Liver (tissue), 9 donors: ENCODE data around the gene SKI. TPM values are rescaled to one million over a fixed set of nuclear protein-coding genes. Genes with fewer than 3 reads are reported as not detected.
A peak's percentile ranks its signal among the peaks of the same experiment; 100 is the strongest.

Source experiments
- DNase-seq: peaks from one replicate; pipeline ENCODE4 v3.0.0-alpha.2; 2017; ENCODE audit warnings: low spot score
- H3K27ac ChIP-seq, 2 donors: one replicate each; pipeline ENCODE4 v1.7.0; 2013; ENCODE audit warnings: inconsistent platforms in 2 of 2, low read length in 2 of 2, control low read depth in 1 of 2, low read depth in 1 of 2, mild to moderate bottlenecking in 1 of 2
- H3K27me3 ChIP-seq, 4 donors: one replicate each; pipeline versions ENCODE4 v1.6.1 to v1.7.0; 2013; ENCODE audit warnings: low read length in 3 of 4, inconsistent platforms in 1 of 4, mild to moderate bottlenecking in 1 of 4, moderate library complexity in 1 of 4; ENCODE audit not compliant: control insufficient read depth in 4 of 4, insufficient read depth in 4 of 4
- H3K36me3 ChIP-seq, 4 donors: one replicate each; pipeline versions ENCODE4 v1.6.1 to v1.7.0; 2013; ENCODE audit warnings: low read length in 3 of 4, mild to moderate bottlenecking in 3 of 4, low read depth in 1 of 4, moderate library complexity in 1 of 4; ENCODE audit not compliant: control insufficient read depth in 4 of 4, insufficient read depth in 3 of 4
- H3K4me1 ChIP-seq, 4 donors: one replicate each; pipeline versions ENCODE4 v1.6.1 to v1.7.0; 2013; ENCODE audit warnings: low read length in 3 of 4, mild to moderate bottlenecking in 3 of 4, moderate library complexity in 1 of 4; ENCODE audit not compliant: control insufficient read depth in 4 of 4, insufficient read depth in 4 of 4
- H3K4me3 ChIP-seq, 3 donors: one replicate each; pipeline versions ENCODE4 v1.6.1 to v1.7.0; 2013; ENCODE audit warnings: low read length in 3 of 3, control low read depth in 1 of 3, low read depth in 1 of 3, mild to moderate bottlenecking in 1 of 3
- H3K9ac ChIP-seq, 2 donors: one replicate each; pipeline ENCODE4 v1.7.0; 2013; ENCODE audit warnings: low read length in 2 of 2, mild to moderate bottlenecking in 2 of 2, moderate library complexity in 2 of 2, control low read depth in 1 of 2, low read depth in 1 of 2
- H3K9me3 ChIP-seq, 4 donors: one replicate each; pipeline versions ENCODE4 v1.6.1 to v1.7.0; 2013; ENCODE audit warnings: low read length in 3 of 4; ENCODE audit not compliant: control insufficient read depth in 4 of 4
- EGR1 ChIP-seq, 2 donors: IDR thresholded peaks; 2 replicates each; pipeline ENCODE4 v1.6.1; 2016 to 2018; ENCODE audit warnings: antibody characterized with exemption in 2 of 2, low read depth in 2 of 2
- FOXA1 ChIP-seq: IDR thresholded peaks from 2 replicates; pipeline ENCODE4 v1.6.1; 2016; ENCODE audit warnings: antibody characterized with exemption
- FOXA2 ChIP-seq: IDR thresholded peaks from 2 replicates; pipeline ENCODE4 v1.6.1; 2016; ENCODE audit warnings: antibody characterized with exemption
- GABPA ChIP-seq, 2 donors: IDR thresholded peaks in 1 of 2; conservative IDR thresholded peaks in 1 of 2; 2 replicates each; pipeline ENCODE4 v1.6.1; 2016; ENCODE audit warnings: antibody characterized with exemption in 2 of 2, mild to moderate bottlenecking in 1 of 2, moderate library complexity in 1 of 2
- HNF4A ChIP-seq, 2 donors: conservative IDR thresholded peaks; 2 replicates each; pipeline ENCODE4 v1.6.1; 2016; ENCODE audit warnings: antibody characterized with exemption in 2 of 2, mild to moderate bottlenecking in 2 of 2
- HNF4G ChIP-seq: IDR thresholded peaks from 2 replicates; pipeline ENCODE4 v1.6.1; 2016; ENCODE audit warnings: antibody characterized with exemption
- MAX ChIP-seq: IDR thresholded peaks from 2 replicates; pipeline ENCODE4 v1.6.1; 2016; ENCODE audit warnings: antibody characterized with exemption
- NR2F2 ChIP-seq: IDR thresholded peaks from 2 replicates; pipeline ENCODE4 v1.6.1; 2016; ENCODE audit warnings: antibody characterized with exemption
- RAD21 ChIP-seq, 2 donors: IDR thresholded peaks; 2 replicates each; pipeline ENCODE4 v1.6.1; 2016; ENCODE audit warnings: antibody characterized with exemption in 2 of 2, mild to moderate bottlenecking in 2 of 2
- RXRA ChIP-seq, 2 donors: IDR thresholded peaks; 2 replicates each; pipeline ENCODE4 v1.6.1; 2017 to 2018; ENCODE audit warnings: antibody characterized with exemption in 2 of 2, mild to moderate bottlenecking in 1 of 2
- SP1 ChIP-seq: IDR thresholded peaks from 2 replicates; pipeline ENCODE4 v1.6.1; 2018; ENCODE audit warnings: antibody characterized with exemption, mild to moderate bottlenecking
- TAF1 ChIP-seq: conservative IDR thresholded peaks from 2 replicates; pipeline ENCODE4 v1.6.1; 2016; ENCODE audit warnings: antibody characterized with exemption, mild to moderate bottlenecking
- YY1 ChIP-seq: IDR thresholded peaks from 2 replicates; pipeline ENCODE4 v1.6.1; 2016; ENCODE audit warnings: antibody characterized with exemption, mild to moderate bottlenecking
- ZBTB33 ChIP-seq: IDR thresholded peaks from 2 replicates; pipeline ENCODE4 v1.6.1; 2016; ENCODE audit warnings: antibody characterized with exemption
- WGBS: extraction: QIAGEN DNeasy Blood & Tissue Kit; methylation state at CpG from one replicate; pipeline ENCODE4 v1.1.7; 2013; 5-methylcytosine and 5-hydroxymethylcytosine counted together
- polyA plus RNA-seq, 2 donors: library from polyadenylated mRNA; stranded (reverse) in 1 of 2; unstranded in 1 of 2; fragments of 200-250 nt in 1 of 2; fragments of >200 nt in 1 of 2; fragmentation: Nextera tagmentation in 1 of 2; extraction: Ambion mirVana in 1 of 2; gene quantifications; one replicate each; pipeline versions ENCODE4 v1.2.1 to v1.2.3, GENCODE V29; 2013 to 2015
- total RNA-seq, 2 donors: library from RNA; depleted of rRNA; stranded (reverse); fragments of >200 nt; gene quantifications; one replicate each; pipeline ENCODE4 v1.2.3, GENCODE V29; 2014
- donor health status: healthy.
- donor health status: healthy.
- donor health status: healthy.
- donor health status: healthy.
- donor health status: healthy.

The SKI gene
- total and polyA plus RNA-seq, 4 donors: 3.2 to 21.3 (median 19.5) TPM

DNA sequence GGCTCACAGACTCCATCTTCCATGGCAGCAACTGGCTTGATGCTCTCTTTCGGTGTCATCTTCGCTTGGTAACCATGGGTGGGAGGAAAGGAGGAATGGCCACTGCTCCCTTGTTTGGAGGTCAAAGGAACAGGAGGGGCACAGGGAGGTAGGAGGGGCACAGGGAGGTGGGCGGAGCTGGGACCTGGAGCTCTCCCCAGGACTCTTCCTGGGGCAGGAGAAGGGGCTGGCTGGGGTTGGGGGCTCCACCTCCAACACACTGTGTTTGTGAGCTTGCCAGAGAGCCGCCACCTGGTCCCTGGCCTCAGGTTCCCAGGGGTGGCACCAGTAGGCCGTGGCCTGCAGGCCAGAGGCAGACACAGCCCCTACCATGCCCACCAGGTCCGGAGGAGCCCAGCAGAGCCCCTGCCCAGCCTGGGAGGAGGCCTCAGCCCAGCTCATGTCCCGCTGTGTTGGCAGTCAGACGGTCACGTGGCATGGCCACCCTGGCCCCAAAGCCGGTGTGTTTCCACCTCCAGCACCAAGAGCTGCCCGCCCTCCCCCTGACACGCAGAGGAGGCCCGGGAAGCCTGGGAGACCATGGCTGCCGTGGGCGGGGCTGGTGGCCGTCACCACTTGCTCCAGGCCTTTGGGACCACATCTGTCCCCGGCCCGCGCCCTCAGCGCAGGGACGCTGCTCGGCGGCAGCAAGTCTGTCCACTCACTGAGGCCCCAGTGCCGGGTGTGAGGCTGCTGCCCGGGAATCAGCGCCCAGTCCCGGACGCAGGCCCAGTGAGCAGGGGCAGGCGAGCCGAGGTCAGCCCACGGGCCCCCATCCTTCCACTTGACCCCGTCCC is 89.3 kb downstream of the SKI start:
- Histone ChIP-seq H3K4me3 (no peak overlapping the region), H3K9me3 (no peaks in the 10 kb centered on the region), H3K9ac (no peak overlapping the region), H3K27me3 (no peaks in the 10 kb centered on the region), H3K36me3 (no peaks in the 10 kb centered on the region), H3K4me1 (peaks cover 1 to 22% (median 10%) of the 10 kb centered on the region in 4 donors), H3K27ac (peak overlapping the region in 1 of 2 donors; percentile 16)
- DNase-seq: no peak
- WGBS: 91% methylated on average over 32 of the region's 32 CpGs
- no peak for TF ChIP-seq RAD21 (IDR thresholded peaks at IDR 0.05)
- no peak for TF ChIP-seq ZBTB33
- no peak for TF ChIP-seq FOXA1
- no peak for TF ChIP-seq GABPA (IDR thresholded peaks at IDR 0.05 in 1 of 2, conservative IDR thresholded peaks at IDR 0.05 in 1 of 2)
- TF ChIP-seq NR2F2: no peak
- no peak for TF ChIP-seq TAF1
- TF ChIP-seq EGR1 (IDR thresholded peaks at IDR 0.05; ENCODE audit: low read depth in 2 of 2): no peak
- TF ChIP-seq MAX: no peak
- no peak for TF ChIP-seq RXRA (IDR thresholded peaks at IDR 0.05)
- TF ChIP-seq HNF4A (conservative IDR thresholded peaks at IDR 0.05): no peak
- TF ChIP-seq HNF4G: no peak
- no peak for TF ChIP-seq FOXA2
- no peak for TF ChIP-seq YY1

- peaks cover 0 to 11% (median 4%) of the 10 kb centered on the region in 4 donors for H3K4me1 ChIP-seq
- H3K9ac ChIP-seq: no peak overlapping the region
- no peak for DNase-seq
- H3K36me3 ChIP-seq: no peaks in the 10 kb centered on the region
- no peak for TF ChIP-seq TAF1
- TF ChIP-seq RXRA (IDR thresholded peaks at IDR 0.05): peak in 1 of 2 donors; percentile 16
- H3K27me3 ChIP-seq: no peaks in the 10 kb centered on the region
- H3K27ac ChIP-seq: peak overlapping the region in 1 of 2 donors; percentile 16
- WGBS: 89% methylated on average over 41 of the region's 41 CpGs
- H3K4me3 ChIP-seq: no peak overlapping the region
- H3K9me3 ChIP-seq: no peaks in the 10 kb centered on the region
These were observed 90.5 kb downstream of the SKI start for GRCh38 chr1:2318314-2319278.

- Histone ChIP-seq H3K9me3 (no peaks in the 10 kb centered on the region), H3K27me3 (no peaks in the 10 kb centered on the region), H3K4me3 (no peak overlapping the region), H3K27ac (no peak overlapping the region), H3K36me3 (no peaks in the 10 kb centered on the region), H3K9ac (no peak overlapping the region), H3K4me1 (peaks cover 0 to 9% (median 3%) of the 10 kb centered on the region in 4 donors)
- 90% methylated on average over 21 of the region's 21 CpGs for WGBS
- DNase-seq: no peak
- TF ChIP-seq RXRA (IDR thresholded peaks at IDR 0.05): no peak
- TF ChIP-seq HNF4G: no peak
- no peak for TF ChIP-seq SP1
- no peak for TF ChIP-seq FOXA1
- no peak for TF ChIP-seq EGR1 (IDR thresholded peaks at IDR 0.05; ENCODE audit: low read depth in 2 of 2)
- no peak for TF ChIP-seq YY1
- TF ChIP-seq MAX: no peak
- TF ChIP-seq GABPA (IDR thresholded peaks at IDR 0.05 in 1 of 2, conservative IDR thresholded peaks at IDR 0.05 in 1 of 2): no peak
- no peak for TF ChIP-seq TAF1
These were observed 91.2 kb downstream of the SKI start for GRCh38 chr1:2319291-2319690.
